ENCODE measurements around the gene BTG4.

Gene BTG4

GRCh38 chr11:111452817-111453552 lies 59.2 kb downstream of the BTG4 start:
- Histone ChIP-seq H3K27ac (ENCODE audit: low read length) (no peak overlapping the region), H3K9me3 (ENCODE audit: control insufficient read depth in 1 of 2, low read length in 2 of 2) (no peaks in the 10 kb centered on the region), H3K36me3 (ENCODE audit: control insufficient read depth in 1 of 2, insufficient read depth in 2 of 2, low read length in 2 of 2) (no peaks in the 10 kb centered on the region), H3K27me3 (ENCODE audit: low read depth, low read length) (no peaks in the 10 kb centered on the region), H3K4me1 (ENCODE audit: control insufficient read depth in 1 of 2, insufficient read depth in 2 of 2, low read length in 2 of 2) (no peaks in the 10 kb centered on the region), H3K4me3 (ENCODE audit: low read depth in 1 of 2, low read length in 2 of 2) (no peak overlapping the region)

- no peak overlapping the region for H3K27ac ChIP-seq (ENCODE audit: low read length)
- no peaks in the 10 kb centered on the region for H3K36me3 ChIP-seq (ENCODE audit: control insufficient read depth in 1 of 2, insufficient read depth in 2 of 2, low read length in 2 of 2)
- H3K27me3 ChIP-seq (ENCODE audit: low read depth, low read length), result no peaks in the 10 kb centered on the region
- no peak overlapping the region for H3K4me3 ChIP-seq (ENCODE audit: low read depth in 1 of 2, low read length in 2 of 2)
- H3K4me1 ChIP-seq (ENCODE audit: control insufficient read depth in 1 of 2, insufficient read depth in 2 of 2, low read length in 2 of 2), result no peaks in the 10 kb centered on the region
- no peaks in the 10 kb centered on the region for H3K9me3 ChIP-seq (ENCODE audit: control insufficient read depth in 1 of 2, low read length in 2 of 2)
Observed at GRCh38 chr11:111452146-111452545, 60.0 kb downstream of the BTG4 start.

DNA sequence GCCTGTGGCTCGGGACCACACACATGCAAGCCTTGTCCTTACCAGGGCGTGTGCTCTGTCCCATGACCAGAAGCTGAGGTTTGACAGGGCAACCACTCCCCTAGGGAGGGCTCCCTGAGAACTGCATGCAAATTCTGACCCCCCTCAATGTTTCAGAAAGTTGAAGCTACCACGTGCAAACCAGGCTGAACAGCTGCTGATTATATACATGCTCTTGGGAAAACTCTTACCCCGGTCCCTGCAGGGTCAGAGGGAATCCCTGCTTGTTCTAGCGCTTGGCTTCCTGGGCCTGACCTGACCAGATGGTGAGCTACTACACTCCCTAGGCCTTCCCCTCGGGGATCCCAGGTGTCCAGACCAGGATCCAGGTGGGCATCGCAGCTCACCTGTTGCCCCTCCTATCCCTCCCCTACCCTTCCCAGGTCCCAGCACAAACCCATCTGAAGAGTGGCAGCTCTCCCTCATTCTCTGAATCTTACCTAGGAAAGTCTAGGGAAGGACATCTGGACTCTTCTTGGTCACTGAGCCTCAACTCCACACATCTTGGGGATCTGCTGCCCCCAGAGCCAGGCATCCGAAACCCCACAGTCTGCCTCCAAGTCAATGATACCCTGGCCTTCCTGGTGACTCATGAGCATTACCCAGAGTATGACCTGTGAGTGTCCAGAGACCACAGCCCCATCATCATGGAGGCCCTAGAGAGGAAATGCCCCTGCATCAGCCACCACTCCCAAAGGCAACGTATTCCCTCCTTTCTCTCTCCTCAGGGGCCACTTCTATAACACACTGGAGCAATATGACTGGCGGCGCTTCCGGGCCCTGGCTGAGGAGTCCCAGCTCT lies 61.5 kb downstream of the BTG4 start:
- H3K4me3 ChIP-seq (ENCODE audit: low read depth in 1 of 2, low read length in 2 of 2), result no peak overlapping the region
- H3K4me1 ChIP-seq (ENCODE audit: control insufficient read depth in 1 of 2, insufficient read depth in 2 of 2, low read length in 2 of 2), result no peaks in the 10 kb centered on the region
- H3K9me3 ChIP-seq (ENCODE audit: control insufficient read depth in 1 of 2, low read length in 2 of 2), result no peaks in the 10 kb centered on the region
- no peak overlapping the region for H3K27ac ChIP-seq (ENCODE audit: low read length)
- no peaks in the 10 kb centered on the region for H3K27me3 ChIP-seq (ENCODE audit: low read depth, low read length)
- H3K36me3 ChIP-seq (ENCODE audit: control insufficient read depth in 1 of 2, insufficient read depth in 2 of 2, low read length in 2 of 2), result no peaks in the 10 kb centered on the region

- H3K27ac ChIP-seq (ENCODE audit: low read length), result no peak overlapping the region
- H3K4me1 ChIP-seq (ENCODE audit: control insufficient read depth in 1 of 2, insufficient read depth in 2 of 2, low read length in 2 of 2), result no peaks in the 10 kb centered on the region
- H3K9me3 ChIP-seq (ENCODE audit: control insufficient read depth in 1 of 2, low read length in 2 of 2), result no peaks in the 10 kb centered on the region
- no peaks in the 10 kb centered on the region for H3K36me3 ChIP-seq (ENCODE audit: control insufficient read depth in 1 of 2, insufficient read depth in 2 of 2, low read length in 2 of 2)
- H3K4me3 ChIP-seq (ENCODE audit: low read depth in 1 of 2, low read length in 2 of 2), result no peak overlapping the region
- no peaks in the 10 kb centered on the region for H3K27me3 ChIP-seq (ENCODE audit: low read depth, low read length)
Observed at GRCh38 chr11:111449696-111450479, 62.3 kb downstream of the BTG4 start.

- Histone ChIP-seq H3K36me3 (ENCODE audit: control insufficient read depth in 1 of 2, insufficient read depth in 2 of 2, low read length in 2 of 2) (no peaks in the 10 kb centered on the region), H3K27me3 (ENCODE audit: low read depth, low read length) (no peaks in the 10 kb centered on the region), H3K4me3 (ENCODE audit: low read depth in 1 of 2, low read length in 2 of 2) (no peak overlapping the region), H3K4me1 (ENCODE audit: control insufficient read depth in 1 of 2, insufficient read depth in 2 of 2, low read length in 2 of 2) (no peaks in the 10 kb centered on the region), H3K27ac (ENCODE audit: low read length) (no peak overlapping the region), H3K9me3 (ENCODE audit: control insufficient read depth in 1 of 2, low read length in 2 of 2) (no peaks in the 10 kb centered on the region)
Observed at GRCh38 chr11:111448831-111449557, 63.2 kb downstream of the BTG4 start.

DNA sequence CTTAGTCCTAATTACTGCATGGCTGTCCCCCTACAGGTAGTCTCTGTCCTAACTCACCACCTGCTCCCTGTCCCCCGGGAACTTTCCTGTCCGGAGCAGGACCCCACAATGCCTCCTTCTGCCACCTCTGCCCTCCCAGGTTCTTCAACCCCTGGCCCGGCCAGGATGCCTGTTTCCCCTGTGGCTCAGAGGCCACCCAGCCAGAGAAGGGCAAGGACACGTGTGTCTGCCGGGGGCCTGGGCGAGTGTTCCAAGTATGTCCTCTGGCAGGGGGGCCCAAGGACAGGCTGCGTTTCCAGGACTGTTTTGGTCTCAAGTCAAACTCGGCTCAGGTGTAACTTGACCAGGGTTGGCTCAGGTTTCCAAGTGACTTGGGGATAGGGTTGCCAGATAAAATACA lies 63.8 kb downstream of the BTG4 start:
- H3K27ac ChIP-seq (ENCODE audit: low read length), result no peak overlapping the region
- no peaks in the 10 kb centered on the region for H3K27me3 ChIP-seq (ENCODE audit: low read depth, low read length)
- H3K9me3 ChIP-seq (ENCODE audit: control insufficient read depth in 1 of 2, low read length in 2 of 2), result no peaks in the 10 kb centered on the region
- H3K4me1 ChIP-seq (ENCODE audit: control insufficient read depth in 1 of 2, insufficient read depth in 2 of 2, low read length in 2 of 2), result no peaks in the 10 kb centered on the region
- H3K36me3 ChIP-seq (ENCODE audit: control insufficient read depth in 1 of 2, insufficient read depth in 2 of 2, low read length in 2 of 2), result no peaks in the 10 kb centered on the region
- H3K4me3 ChIP-seq (ENCODE audit: low read depth in 1 of 2, low read length in 2 of 2), result no peak overlapping the region

DNA sequence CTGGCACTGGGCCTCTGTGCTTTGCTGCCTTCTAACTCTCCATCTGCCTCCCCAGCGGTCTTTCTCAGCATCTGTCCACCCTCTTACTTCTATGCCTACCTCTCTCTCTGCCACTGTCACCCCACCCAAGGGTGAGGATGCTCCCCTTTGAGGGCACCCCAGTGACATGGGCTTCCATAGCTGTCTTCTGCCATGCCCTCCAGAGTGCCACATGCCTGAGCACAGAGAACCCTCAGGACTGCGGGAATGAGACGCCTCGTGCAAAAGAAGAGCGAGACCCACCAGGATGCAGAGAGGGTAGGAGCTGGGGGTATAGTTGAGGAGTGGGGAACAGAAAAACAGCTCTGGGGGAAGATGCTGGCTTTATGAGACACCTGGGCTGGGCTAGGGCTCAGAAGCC lies 64.3 kb downstream of the BTG4 start:
- Histone ChIP-seq H3K4me1 (ENCODE audit: control insufficient read depth in 1 of 2, insufficient read depth in 2 of 2, low read length in 2 of 2) (no peaks in the 10 kb centered on the region), H3K27me3 (ENCODE audit: low read depth, low read length) (no peaks in the 10 kb centered on the region), H3K27ac (ENCODE audit: low read length) (no peak overlapping the region), H3K36me3 (ENCODE audit: control insufficient read depth in 1 of 2, insufficient read depth in 2 of 2, low read length in 2 of 2) (no peaks in the 10 kb centered on the region), H3K4me3 (ENCODE audit: low read depth in 1 of 2, low read length in 2 of 2) (no peak overlapping the region), H3K9me3 (ENCODE audit: control insufficient read depth in 1 of 2, low read length in 2 of 2) (no peaks in the 10 kb centered on the region)

DNA sequence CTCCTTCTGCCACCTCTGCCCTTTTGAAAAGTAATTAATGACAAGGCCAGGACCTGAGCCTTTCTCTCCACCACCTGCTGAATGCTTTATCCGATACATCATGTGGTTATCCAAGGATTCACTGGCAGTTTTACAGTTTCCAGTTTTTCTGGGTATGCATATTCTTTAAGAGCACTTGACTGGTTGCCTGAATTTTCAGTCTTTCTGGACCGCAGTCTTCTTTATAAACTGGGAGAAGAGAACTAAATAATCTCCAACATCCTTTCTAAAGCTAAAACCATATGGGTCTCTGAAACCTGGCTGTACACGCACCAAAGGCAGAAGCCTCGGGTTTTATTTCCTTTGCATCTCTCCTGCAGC lies 65.1 kb downstream of the BTG4 start:
- H3K4me3 ChIP-seq (ENCODE audit: low read depth in 1 of 2, low read length in 2 of 2), result no peak overlapping the region
- no peaks in the 10 kb centered on the region for H3K4me1 ChIP-seq (ENCODE audit: control insufficient read depth in 1 of 2, insufficient read depth in 2 of 2, low read length in 2 of 2)
- no peak overlapping the region for H3K27ac ChIP-seq (ENCODE audit: low read length)
- no peaks in the 10 kb centered on the region for H3K36me3 ChIP-seq (ENCODE audit: control insufficient read depth in 1 of 2, insufficient read depth in 2 of 2, low read length in 2 of 2)
- H3K27me3 ChIP-seq (ENCODE audit: low read depth, low read length), result no peaks in the 10 kb centered on the region
- H3K9me3 ChIP-seq (ENCODE audit: control insufficient read depth in 1 of 2, low read length in 2 of 2), result no peaks in the 10 kb centered on the region

DNA sequence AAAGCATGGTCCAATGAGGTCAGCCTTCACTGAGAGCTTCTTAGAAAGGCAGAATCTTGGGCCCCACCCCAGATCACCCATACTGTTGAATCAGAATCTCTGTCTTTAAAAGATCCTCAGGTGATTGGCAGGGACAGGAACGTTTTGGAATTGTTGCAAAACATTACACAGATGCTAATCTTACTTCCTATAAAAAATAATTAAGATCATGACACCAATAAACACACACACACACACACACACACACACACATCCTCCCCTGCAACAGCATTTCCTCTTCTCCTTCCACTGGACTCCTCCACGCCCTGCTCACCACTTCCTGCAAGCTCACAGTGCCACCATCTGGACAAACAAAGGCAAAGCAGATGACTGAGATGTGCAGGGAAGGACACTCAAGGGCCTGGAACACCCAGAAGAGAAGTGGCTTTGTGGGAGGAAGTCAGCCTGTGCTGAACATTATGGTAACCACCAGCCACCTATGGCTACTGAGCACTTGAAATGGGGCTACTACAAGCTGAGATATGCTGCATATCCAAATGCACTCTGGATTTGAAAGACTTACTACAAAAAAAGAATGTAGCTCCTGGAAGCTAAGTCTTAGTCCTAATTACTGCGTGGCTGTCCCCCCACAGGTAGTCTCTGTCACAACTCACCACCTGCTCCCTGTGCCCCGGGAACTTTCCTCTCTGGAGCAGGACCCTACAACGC lies 65.6 kb downstream of the BTG4 start:
- H3K36me3 ChIP-seq (ENCODE audit: control insufficient read depth in 1 of 2, insufficient read depth in 2 of 2, low read length in 2 of 2), result no peaks in the 10 kb centered on the region
- no peaks in the 10 kb centered on the region for H3K9me3 ChIP-seq (ENCODE audit: control insufficient read depth in 1 of 2, low read length in 2 of 2)
- H3K27ac ChIP-seq (ENCODE audit: low read length), result no peak overlapping the region
- no peaks in the 10 kb centered on the region for H3K4me1 ChIP-seq (ENCODE audit: control insufficient read depth in 1 of 2, insufficient read depth in 2 of 2, low read length in 2 of 2)
- no peaks in the 10 kb centered on the region for H3K27me3 ChIP-seq (ENCODE audit: low read depth, low read length)
- no peak overlapping the region for H3K4me3 ChIP-seq (ENCODE audit: low read depth in 1 of 2, low read length in 2 of 2)

DNA sequence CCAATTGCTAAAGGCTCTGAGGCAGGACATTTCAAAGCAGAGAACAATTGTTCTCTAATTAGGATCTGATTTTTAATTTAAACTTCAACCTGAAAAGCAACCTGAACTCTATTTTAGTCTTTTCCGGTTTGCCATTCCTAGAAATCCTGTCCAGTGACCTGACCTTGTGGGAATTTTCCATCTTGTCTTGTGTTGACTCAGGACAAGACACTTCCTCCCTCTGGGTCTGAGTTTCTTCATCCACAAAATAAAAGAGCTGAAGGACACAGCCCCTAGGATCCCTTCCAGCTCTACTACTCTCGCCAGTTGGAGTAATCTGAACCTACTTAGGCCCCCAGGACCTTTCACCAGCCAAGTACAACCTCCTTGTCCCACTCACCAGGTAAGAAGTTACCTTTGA lies 66.6 kb downstream of the BTG4 start:
- H3K4me3 ChIP-seq (ENCODE audit: low read depth in 1 of 2, low read length in 2 of 2), result no peak overlapping the region
- no peak overlapping the region for H3K27ac ChIP-seq (ENCODE audit: low read length)
- no peaks in the 10 kb centered on the region for H3K27me3 ChIP-seq (ENCODE audit: low read depth, low read length)
- H3K4me1 ChIP-seq (ENCODE audit: control insufficient read depth in 1 of 2, insufficient read depth in 2 of 2, low read length in 2 of 2), result no peaks in the 10 kb centered on the region
- H3K9me3 ChIP-seq (ENCODE audit: control insufficient read depth in 1 of 2, low read length in 2 of 2), result no peaks in the 10 kb centered on the region
- no peaks in the 10 kb centered on the region for H3K36me3 ChIP-seq (ENCODE audit: control insufficient read depth in 1 of 2, insufficient read depth in 2 of 2, low read length in 2 of 2)

Measured in muscle layer of duodenum (tissue), 2 donors.